Endothelial cell of umbilical vein (primary cell): ENCODE measurements around the gene STIM1. TPM values are rescaled to one million over a fixed set of nuclear protein-coding genes. Genes with fewer than 3 reads are reported as not detected.

Source experiments
- BruUV-seq: library from RNA; stranded (reverse); fragments of 400-500 nt; replicated peaks from 2 replicates; lab custom pipeline; 2021; lab: Mats Ljungman, UMichigan
- CTCF ChIA-PET: fragments of 300-600, 350-600 bp; sonication (Branson Sonifier 250); formaldehyde crosslinking; loops from one replicate; lab custom pipeline; 2021; ENCODE audit warnings: antibody characterized with exemption, inconsistent platforms; lab: Charles Lee
- POLR2A ChIA-PET: fragments of 300-600, 350-600 bp; sonication (Branson Sonifier 250); formaldehyde crosslinking; loops from one replicate; lab custom pipeline; 2021; ENCODE audit warnings: antibody characterized with exemption, inconsistent platforms; lab: Charles Lee
- DNase-seq: peaks from one replicate; pipeline ENCODE4 v3.0.0-alpha.2; 2011; ENCODE audit warnings: low read depth, low spot score
- FAIRE-seq: peaks from 2 replicates; lab custom pipeline; 2011; peaks lifted over from hg19 to GRCh38; lab: Jason Lieb, UNC
- H2AFZ ChIP-seq: 2 replicates; pipeline ENCODE4 v1.6.0; 2012; ENCODE audit warnings: low read depth, low read length, control low read depth, inconsistent platforms
- H3K27ac ChIP-seq: 2 replicates; pipeline ENCODE4 v1.5.1; 2011; ENCODE audit warnings: low read depth, mild to moderate bottlenecking, control low read depth, low read length, moderate library complexity; ENCODE audit not compliant: insufficient read depth
- H3K27me3 ChIP-seq, 2 experiments: 2 replicates each; pipeline versions ENCODE4 v1.6.0 to v1.6.1; 2011; ENCODE audit warnings: low read length in 2 of 2, mixed read lengths in 1 of 2; ENCODE audit not compliant: control insufficient read depth in 2 of 2, insufficient read depth in 2 of 2
- H3K36me3 ChIP-seq, 2 experiments: 2 replicates in 1 of 2; 3 replicates in 1 of 2; pipeline ENCODE4 v1.5.1; 2011; ENCODE audit warnings: low read length in 2 of 2, mild to moderate bottlenecking in 1 of 2, moderate library complexity in 1 of 2; ENCODE audit not compliant: control insufficient read depth in 2 of 2, insufficient read depth in 2 of 2; ENCODE audit errors: extremely low read depth in 1 of 2
- H3K4me1 ChIP-seq: 3 replicates; pipeline ENCODE4 v1.5.1; 2011; ENCODE audit warnings: mild to moderate bottlenecking, low read length; ENCODE audit not compliant: control insufficient read depth, insufficient read depth; ENCODE audit errors: extremely low read depth
- H3K4me2 ChIP-seq: 2 replicates; pipeline ENCODE4 v1.6.1; 2011; ENCODE audit warnings: low read length, control low read depth, mixed read lengths; ENCODE audit not compliant: insufficient read depth
- H3K4me3 ChIP-seq, 3 experiments: fragments of 200-600 bp in 1 of 3; sonication (generic), shearing (Covaris generic) in 1 of 3; replicated peaks in 1 of 3; 2 replicates each; pipeline ENCODE4 v1.5.1; 2011 to 2016; ENCODE audit warnings: control low read depth in 3 of 3, low read length in 3 of 3, mild to moderate bottlenecking in 2 of 3, inconsistent platforms in 1 of 3, low read depth in 1 of 3, moderate library complexity in 1 of 3; ENCODE audit not compliant: insufficient read depth in 1 of 3
- H3K79me2 ChIP-seq: 2 replicates; pipeline ENCODE4 v1.6.0; 2012; ENCODE audit warnings: low read length, inconsistent platforms; ENCODE audit not compliant: control insufficient read depth, insufficient read depth
- H3K9ac ChIP-seq: replicated peaks from 2 replicates; pipeline ENCODE3; 2011; ENCODE audit warnings: low read length, control low read depth; ENCODE audit not compliant: insufficient read depth; ENCODE audit errors: extremely low read depth
- H3K9me1 ChIP-seq: replicated peaks from 3 replicates; pipeline ENCODE4 v1.6.0; 2011; ENCODE audit warnings: mild to moderate bottlenecking, low read length; ENCODE audit not compliant: control insufficient read depth, insufficient read depth; ENCODE audit errors: extremely low read depth
- H3K9me3 ChIP-seq: replicated peaks from 2 replicates; pipeline ENCODE4 v1.5.1; 2012; ENCODE audit warnings: low read length, inconsistent platforms; ENCODE audit not compliant: control insufficient read depth, insufficient read depth
- H4K20me1 ChIP-seq: replicated peaks from 2 replicates; pipeline ENCODE3; 2011; ENCODE audit warnings: mild to moderate bottlenecking, low read length; ENCODE audit not compliant: control insufficient read depth, insufficient read depth; ENCODE audit errors: extremely low read depth
- EZH2 ChIP-seq: IDR thresholded peaks from 2 replicates; pipeline ENCODE4 v1.6.1; 2012; ENCODE audit warnings: borderline replicate concordance, low read depth, mild to moderate bottlenecking, moderate library complexity, low read length, inconsistent platforms; ENCODE audit not compliant: severe bottlenecking
- FOS ChIP-seq: IDR thresholded peaks from 2 replicates; pipeline ENCODE4 v1.6.1; 2011; ENCODE audit warnings: mild to moderate bottlenecking, low read length, moderate library complexity, borderline replicate concordance; ENCODE audit not compliant: insufficient read depth
- GATA2 ChIP-seq: IDR thresholded peaks from 2 replicates; pipeline ENCODE4 v1.7.0; 2011; ENCODE audit warnings: low read depth, mild to moderate bottlenecking, moderate library complexity, mixed read lengths, low read length; ENCODE audit not compliant: insufficient read length, insufficient read depth
- MYC ChIP-seq: IDR thresholded peaks from one replicate; pipeline ENCODE4 v1.6.1; 2011; ENCODE audit warnings: mild to moderate bottlenecking, low read depth, low read length
- POLR2A ChIP-seq: IDR thresholded peaks from 2 replicates; pipeline ENCODE4 v1.6.1; 2012; ENCODE audit warnings: low read depth, mild to moderate bottlenecking, control low read depth, low read length
- POLR2AphosphoS5 ChIP-seq: IDR thresholded peaks from 2 replicates; pipeline ENCODE4 v1.6.1; 2012; ENCODE audit warnings: low read depth, mild to moderate bottlenecking, control low read depth, low read length, moderate library complexity; ENCODE audit not compliant: insufficient read depth
- dilution Hi-C: fragments of 300-500 bp; cut with MboI; formaldehyde crosslinking; loops from one replicate; pipeline ENCODE4 v1.15.0; 2019; ENCODE audit warnings: low sequenced_read_pairs; ENCODE audit not compliant: extremely low pct_ligation_motif_present
- intact Hi-C: fragments of 100-400 bp; cut with micrococcal nuclease; formaldehyde crosslinking; loops from one replicate; pipeline ENCODE4 v1.10.0; 2022
- polyA plus RNA-seq, 4 experiments: library from polyadenylated mRNA; depleted of rRNA in 3 of 4; stranded (reverse) in 3 of 4; unstranded in 1 of 4; fragments of >200 nt; gene quantifications; 2 replicates each; pipeline versions ENCODE4 v1.2.1 to v1.2.3, GENCODE V29; 2011 to 2012; ENCODE audit warnings: missing spikeins in 1 of 4
- total RNA-seq: library from RNA; stranded (reverse); gene quantifications from 2 replicates; pipeline ENCODE4 v1.2.3, GENCODE V29; 2021
- TF ChIP-seq, protein P1 (sequence below), 2 donors: IDR thresholded peaks; 1 replicate in 1 of 2; 2 replicates in 1 of 2; pipeline ENCODE4 v1.5.1; 2011; ENCODE audit warnings: low read length in 2 of 2, mild to moderate bottlenecking in 2 of 2, moderate library complexity in 2 of 2, control low read depth in 1 of 2, inconsistent platforms in 1 of 2, low read depth in 1 of 2; ENCODE audit not compliant: insufficient read depth in 1 of 2; ENCODE audit errors: extremely low read depth in 1 of 2
- TF ChIP-seq, protein P2 (sequence below): IDR thresholded peaks from 2 replicates; pipeline ENCODE4 v1.6.1; 2011; ENCODE audit not compliant: insufficient read depth, insufficient read length

Gene STIM1
- total and polyA plus RNA-seq, 2 donors (not counting 3 experiments of a cell fraction or from before 2014, with no cell fraction given) = 32.7 to 33.4 TPM

- H3K79me2 ChIP-seq = no peaks in the 10 kb centered on the region
- H3K4me2 ChIP-seq = no peak overlapping the region
- ChIA-PET CTCF (interaction anchor here (1.1 to 1.2 kb wide), 2 partner anchors 108 to 113 kb away, joined by 3 to 7 read pairs; partner anchors contain the start of gene STIM1), POLR2A (no interaction called here)
- no peaks in the 10 kb centered on the region for H4K20me1 ChIP-seq
- no peaks in the 10 kb centered on the region for H3K27me3 ChIP-seq
- H3K36me3 ChIP-seq = no peaks in the 10 kb centered on the region
- no peak for TF ChIP-seq MYC
- no peak for TF ChIP-seq POLR2AphosphoS5
- no peak for TF ChIP-seq FOS
- no peak for TF ChIP-seq EZH2
- no peak for TF ChIP-seq POLR2A
- TF ChIP-seq GATA2 = no peak
- TF ChIP-seq, protein P1, sequence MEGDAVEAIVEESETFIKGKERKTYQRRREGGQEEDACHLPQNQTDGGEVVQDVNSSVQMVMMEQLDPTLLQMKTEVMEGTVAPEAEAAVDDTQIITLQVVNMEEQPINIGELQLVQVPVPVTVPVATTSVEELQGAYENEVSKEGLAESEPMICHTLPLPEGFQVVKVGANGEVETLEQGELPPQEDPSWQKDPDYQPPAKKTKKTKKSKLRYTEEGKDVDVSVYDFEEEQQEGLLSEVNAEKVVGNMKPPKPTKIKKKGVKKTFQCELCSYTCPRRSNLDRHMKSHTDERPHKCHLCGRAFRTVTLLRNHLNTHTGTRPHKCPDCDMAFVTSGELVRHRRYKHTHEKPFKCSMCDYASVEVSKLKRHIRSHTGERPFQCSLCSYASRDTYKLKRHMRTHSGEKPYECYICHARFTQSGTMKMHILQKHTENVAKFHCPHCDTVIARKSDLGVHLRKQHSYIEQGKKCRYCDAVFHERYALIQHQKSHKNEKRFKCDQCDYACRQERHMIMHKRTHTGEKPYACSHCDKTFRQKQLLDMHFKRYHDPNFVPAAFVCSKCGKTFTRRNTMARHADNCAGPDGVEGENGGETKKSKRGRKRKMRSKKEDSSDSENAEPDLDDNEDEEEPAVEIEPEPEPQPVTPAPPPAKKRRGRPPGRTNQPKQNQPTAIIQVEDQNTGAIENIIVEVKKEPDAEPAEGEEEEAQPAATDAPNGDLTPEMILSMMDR (IDR thresholded peaks at IDR 0.05; ENCODE audit: extremely low read depth in 1 of 2, insufficient read depth in 1 of 2, low read depth in 1 of 2, low read length in 2 of 2) = no peak
- TF ChIP-seq, protein P2, sequence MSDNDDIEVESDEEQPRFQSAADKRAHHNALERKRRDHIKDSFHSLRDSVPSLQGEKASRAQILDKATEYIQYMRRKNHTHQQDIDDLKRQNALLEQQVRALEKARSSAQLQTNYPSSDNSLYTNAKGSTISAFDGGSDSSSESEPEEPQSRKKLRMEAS = no peak
- BruUV-seq = no TSS peak
- peak; percentile 23 for DNase-seq
- no peaks in the 10 kb centered on the region for H3K9me1 ChIP-seq
- intact Hi-C loops (no loop called here), dilution Hi-C loops (no loop called here)
- FAIRE-seq = no peak
- H3K27ac ChIP-seq = no peak overlapping the region
- no peaks in the 10 kb centered on the region for H3K4me1 ChIP-seq
- H3K9me3 ChIP-seq = no peaks in the 10 kb centered on the region
- H3K4me3 ChIP-seq = no peak overlapping the region
- H2AFZ ChIP-seq = no peak overlapping the region
- no peak overlapping the region for H3K9ac ChIP-seq
These were observed 107.0 kb downstream of the STIM1 start for GRCh38 chr11:3962406-3962840.
